Measurements from ENCODE around the gene PTGS1.
A peak's percentile ranks its signal among the peaks of the same experiment; 100 is the strongest.

Gene PTGS1

DNA sequence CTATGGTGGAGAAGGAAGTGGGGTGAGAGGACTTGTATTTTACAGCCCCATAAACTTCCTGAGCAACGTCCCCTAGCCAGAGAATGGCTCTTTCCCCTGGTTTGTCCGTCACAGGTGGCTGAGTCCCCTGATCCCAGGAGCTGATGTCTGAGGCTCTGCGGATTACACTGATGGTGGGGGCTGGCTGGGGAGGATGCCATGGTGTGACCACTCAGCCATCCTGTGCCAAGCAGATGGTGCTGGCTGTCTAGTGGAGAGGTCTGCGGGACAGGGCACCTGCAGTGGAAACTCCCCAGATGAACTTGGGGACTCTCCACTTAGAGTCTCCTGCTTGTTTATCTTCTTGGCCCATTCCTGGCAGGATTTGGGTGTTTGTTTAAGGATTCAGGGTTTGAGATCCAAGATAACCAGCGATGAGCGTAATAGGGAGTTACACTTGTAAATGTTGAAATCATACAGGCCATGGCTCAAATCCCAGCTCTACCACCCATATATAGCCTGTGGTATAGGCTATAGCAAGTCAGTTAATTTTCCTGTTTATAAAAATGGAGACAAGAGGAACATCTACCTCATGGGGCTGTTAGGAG, 4.7 kb upstream of the PTGS1 start:
- H3K4me1 ChIP-seq (ENCODE audit: control insufficient read depth, insufficient read depth, low read length), result peaks cover 7% of the 10 kb centered on the region
- no peaks in the 10 kb centered on the region for H3K27me3 ChIP-seq (ENCODE audit: control insufficient read depth, insufficient read depth, low read length)
- H3K4me3 ChIP-seq (ENCODE audit: low read length), result no peak overlapping the region
- H3K4me2 ChIP-seq (ENCODE audit: low read length), result no peak overlapping the region
- no peaks in the 10 kb centered on the region for H3K9me3 ChIP-seq (replicated peaks; ENCODE audit: low read length)
- H3K9ac ChIP-seq (ENCODE audit: low read depth, low read length), result no peak overlapping the region
- H3K36me3 ChIP-seq (ENCODE audit: insufficient read depth, low read length), result no peaks in the 10 kb centered on the region

DNA sequence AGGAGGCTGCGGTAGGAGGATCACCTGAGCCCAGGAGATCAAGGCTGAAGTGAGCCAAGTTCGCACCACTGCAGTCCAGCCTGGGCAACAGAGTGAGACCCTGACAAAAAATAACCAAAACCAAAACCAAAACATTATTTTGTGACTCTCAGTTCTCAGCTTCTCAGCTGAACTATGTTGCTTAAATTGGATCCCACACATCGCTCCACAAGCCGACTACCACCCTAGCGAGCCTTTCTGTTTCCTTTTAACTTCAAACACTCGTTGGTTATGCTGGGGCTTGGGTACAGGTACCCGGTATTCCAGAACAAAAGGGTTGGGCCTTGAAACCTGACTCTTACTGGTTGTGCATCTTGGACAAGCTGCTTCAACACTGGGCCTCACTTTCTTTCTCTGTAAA, 3.8 kb upstream of the PTGS1 start:
- H3K9me3 ChIP-seq (replicated peaks; ENCODE audit: low read length), result no peaks in the 10 kb centered on the region
- H3K9ac ChIP-seq (ENCODE audit: low read depth, low read length), result no peak overlapping the region
- H3K36me3 ChIP-seq (ENCODE audit: insufficient read depth, low read length), result no peaks in the 10 kb centered on the region
- H3K4me2 ChIP-seq (ENCODE audit: low read length), result no peak overlapping the region
- H3K4me1 ChIP-seq (ENCODE audit: control insufficient read depth, insufficient read depth, low read length), result peaks cover 11% of the 10 kb centered on the region
- no peaks in the 10 kb centered on the region for H3K27me3 ChIP-seq (ENCODE audit: control insufficient read depth, insufficient read depth, low read length)
- H3K4me3 ChIP-seq (ENCODE audit: low read length), result no peak overlapping the region

DNA sequence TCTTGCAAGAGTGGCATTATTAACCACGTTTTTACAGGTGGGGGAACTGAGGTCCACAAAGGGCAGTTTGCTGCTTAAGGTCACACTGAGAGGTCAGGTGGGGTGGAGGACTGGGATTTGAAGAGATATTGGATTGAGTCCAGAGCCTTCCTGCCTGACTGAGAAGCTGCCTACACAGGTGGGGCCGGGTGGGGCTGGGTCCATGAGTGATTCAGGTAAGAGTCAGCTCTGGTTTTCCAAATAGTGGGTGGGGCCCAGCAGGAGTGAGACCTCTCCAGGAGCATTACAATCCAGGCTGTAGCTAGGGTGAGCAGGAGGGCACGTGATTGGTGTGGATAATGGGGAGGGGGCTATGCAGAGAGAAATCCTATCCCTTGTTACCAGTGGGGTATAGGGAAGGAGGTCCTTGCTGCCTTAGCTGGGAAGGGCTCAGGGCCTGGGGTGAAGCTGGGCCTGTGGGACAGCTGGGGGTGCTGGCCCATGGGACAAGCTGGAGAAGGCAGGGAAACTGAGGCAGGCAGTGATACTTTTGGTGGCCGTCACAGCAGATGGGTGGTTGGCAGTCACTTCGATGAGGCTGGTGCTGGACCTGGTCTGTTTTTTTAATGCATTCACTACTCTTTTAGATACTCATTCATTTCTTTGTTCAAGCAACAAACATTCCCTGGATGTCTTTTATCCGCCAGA, 2.9 kb upstream of the PTGS1 start:
- Histone ChIP-seq H3K36me3 (ENCODE audit: insufficient read depth, low read length) (no peaks in the 10 kb centered on the region), H3K4me2 (ENCODE audit: low read length) (no peak overlapping the region), H3K9ac (ENCODE audit: low read depth, low read length) (no peak overlapping the region), H3K9me3 (replicated peaks; ENCODE audit: low read length) (no peaks in the 10 kb centered on the region), H3K27me3 (ENCODE audit: control insufficient read depth, insufficient read depth, low read length) (no peaks in the 10 kb centered on the region), H3K4me3 (ENCODE audit: low read length) (no peak overlapping the region), H3K4me1 (ENCODE audit: control insufficient read depth, insufficient read depth, low read length) (peaks cover 12% of the 10 kb centered on the region)

DNA sequence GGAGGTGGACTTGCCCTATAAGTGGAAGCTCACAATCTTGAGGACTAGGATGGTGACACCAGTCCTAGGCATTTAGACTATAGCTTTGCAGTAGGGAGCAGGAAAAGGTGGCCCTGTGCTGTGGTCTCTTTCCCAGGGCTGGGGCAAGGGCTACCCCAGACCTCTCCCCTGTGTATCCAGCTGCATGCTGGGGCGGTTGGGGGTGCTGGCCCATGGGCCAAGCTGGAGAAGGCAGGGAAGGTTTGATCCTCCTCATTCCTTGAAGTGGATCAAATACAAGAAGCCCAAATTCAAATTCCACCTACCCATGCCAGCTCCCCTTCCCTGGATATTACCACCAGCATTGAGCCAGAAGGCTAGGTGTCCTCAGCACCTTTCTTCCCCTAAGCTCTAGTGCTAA, 2.2 kb upstream of the PTGS1 start:
- Histone ChIP-seq H3K4me2 (ENCODE audit: low read length) (no peak overlapping the region), H3K27me3 (ENCODE audit: control insufficient read depth, insufficient read depth, low read length) (no peaks in the 10 kb centered on the region), H3K36me3 (ENCODE audit: insufficient read depth, low read length) (no peaks in the 10 kb centered on the region), H3K9ac (ENCODE audit: low read depth, low read length) (no peak overlapping the region), H3K9me3 (replicated peaks; ENCODE audit: low read length) (no peaks in the 10 kb centered on the region), H3K4me1 (ENCODE audit: control insufficient read depth, insufficient read depth, low read length) (peaks cover 19% of the 10 kb centered on the region), H3K4me3 (ENCODE audit: low read length) (no peak overlapping the region)

DNA sequence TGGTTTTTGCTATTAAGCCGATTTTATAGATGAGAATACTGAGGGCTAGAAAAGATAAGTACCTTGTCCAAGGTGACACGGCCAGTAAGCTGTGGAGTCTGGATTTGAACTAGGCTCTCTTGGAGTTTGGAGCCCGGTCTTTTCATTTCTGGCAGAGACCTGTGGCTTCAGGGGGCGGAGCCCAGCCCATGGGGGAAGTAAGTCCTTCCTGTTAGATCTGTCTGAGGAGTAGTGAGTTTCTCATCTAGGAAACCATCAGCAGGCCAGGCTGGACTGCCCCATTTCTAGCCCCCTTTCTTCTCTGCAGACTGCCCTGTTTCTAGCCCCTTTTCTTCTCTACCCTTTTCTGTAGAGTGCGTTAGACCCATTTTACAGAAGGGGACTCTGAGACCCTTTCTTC, 521 bp upstream of the PTGS1 start:
- Histone ChIP-seq H3K36me3 (ENCODE audit: insufficient read depth, low read length) (no peaks in the 10 kb centered on the region), H3K4me2 (ENCODE audit: low read length) (peak overlapping the region; percentile 85), H3K9me3 (replicated peaks; ENCODE audit: low read length) (no peaks in the 10 kb centered on the region), H3K9ac (ENCODE audit: low read depth, low read length) (peak overlapping the region; percentile 43), H3K27me3 (ENCODE audit: control insufficient read depth, insufficient read depth, low read length) (no peaks in the 10 kb centered on the region), H3K4me1 (ENCODE audit: control insufficient read depth, insufficient read depth, low read length) (peaks cover 30% of the 10 kb centered on the region), H3K4me3 (ENCODE audit: low read length) (peak overlapping the region; percentile 69)

DNA sequence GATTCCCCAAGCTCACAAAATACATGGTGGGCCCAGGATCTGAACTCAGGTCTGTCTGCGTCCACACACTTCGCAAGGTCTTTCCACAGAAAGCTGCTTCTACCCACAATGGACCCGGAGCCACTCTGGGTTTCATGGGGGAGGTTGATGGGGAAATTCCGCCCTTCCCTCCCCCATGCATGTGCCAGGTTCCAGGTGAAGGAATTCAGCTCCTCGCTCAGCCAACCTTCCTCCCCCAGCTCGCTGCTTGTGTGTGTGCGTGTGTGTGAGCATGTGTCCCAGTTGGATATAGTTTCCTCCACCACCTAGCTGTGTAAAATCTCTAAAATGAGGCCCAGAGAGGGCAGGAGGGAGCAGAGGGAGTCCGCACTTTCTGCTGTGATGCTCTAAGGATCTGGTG, 1.0 kb downstream of the PTGS1 start:
- H3K9me3 ChIP-seq (replicated peaks; ENCODE audit: low read length), result no peaks in the 10 kb centered on the region
- H3K4me1 ChIP-seq (ENCODE audit: control insufficient read depth, insufficient read depth, low read length), result peaks cover 44% of the 10 kb centered on the region
- H3K4me3 ChIP-seq (ENCODE audit: low read length), result peak overlapping the region; percentile 69
- H3K36me3 ChIP-seq (ENCODE audit: insufficient read depth, low read length), result no peaks in the 10 kb centered on the region
- H3K27me3 ChIP-seq (ENCODE audit: control insufficient read depth, insufficient read depth, low read length), result no peaks in the 10 kb centered on the region
- no peak overlapping the region for H3K9ac ChIP-seq (ENCODE audit: low read depth, low read length)
- peak overlapping the region; percentile 85 for H3K4me2 ChIP-seq (ENCODE audit: low read length)

DNA sequence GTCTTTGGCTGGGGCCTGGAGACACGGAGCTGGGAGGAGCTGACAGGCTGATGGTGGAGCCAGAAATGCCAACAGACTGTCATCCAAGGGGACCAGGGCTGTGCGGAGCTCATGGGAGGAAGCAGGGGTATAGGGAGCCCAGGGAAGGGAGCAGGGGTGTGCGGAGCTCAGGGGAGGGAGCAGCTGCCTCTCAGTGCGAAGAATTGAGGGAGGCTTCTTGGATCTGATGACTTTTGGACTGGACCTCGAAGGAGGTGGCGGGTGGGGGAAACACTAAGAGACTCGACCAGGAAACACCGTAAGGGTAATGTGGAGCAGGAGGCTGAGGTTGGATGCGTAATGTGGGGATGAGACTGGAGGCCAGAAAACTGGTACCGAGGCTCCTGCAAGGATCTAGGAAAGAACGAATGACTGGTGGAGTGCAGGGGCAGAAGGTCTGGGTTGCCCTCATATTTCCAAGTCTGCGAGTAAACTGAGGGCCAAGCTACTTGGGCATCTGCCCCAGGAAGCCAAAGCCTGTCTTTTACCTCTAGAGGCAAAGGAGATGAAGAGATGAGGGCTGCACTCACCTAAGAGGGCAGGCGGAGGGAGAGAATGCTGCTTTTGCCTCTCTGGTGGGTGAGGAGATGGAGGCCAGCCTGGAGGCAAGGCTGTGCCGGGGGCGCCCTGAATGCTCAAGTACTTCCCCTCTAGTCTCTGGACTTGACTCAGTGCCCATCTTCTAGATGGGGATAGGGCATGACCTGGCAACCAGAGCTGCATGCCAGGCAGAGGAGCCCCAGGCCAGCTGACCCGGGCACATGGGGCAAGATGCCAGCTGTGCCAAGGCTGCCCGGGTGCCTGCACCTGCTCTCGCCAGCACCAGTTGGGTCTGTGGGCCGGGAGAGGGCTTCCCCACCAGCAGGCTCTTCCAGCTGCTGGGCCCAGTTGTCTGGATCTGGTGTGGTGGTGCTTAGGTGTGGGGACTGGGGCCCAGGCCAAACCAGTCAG, 2.3 kb downstream of the PTGS1 start:
- no peaks in the 10 kb centered on the region for H3K36me3 ChIP-seq (ENCODE audit: insufficient read depth, low read length)
- H3K4me2 ChIP-seq (ENCODE audit: low read length), result peak overlapping the region; percentile 85
- H3K27me3 ChIP-seq (ENCODE audit: control insufficient read depth, insufficient read depth, low read length), result no peaks in the 10 kb centered on the region
- no peak overlapping the region for H3K9ac ChIP-seq (ENCODE audit: low read depth, low read length)
- H3K4me1 ChIP-seq (ENCODE audit: control insufficient read depth, insufficient read depth, low read length), result peaks cover 44% of the 10 kb centered on the region
- no peaks in the 10 kb centered on the region for H3K9me3 ChIP-seq (replicated peaks; ENCODE audit: low read length)
- H3K4me3 ChIP-seq (ENCODE audit: low read length), result no peak overlapping the region

DNA sequence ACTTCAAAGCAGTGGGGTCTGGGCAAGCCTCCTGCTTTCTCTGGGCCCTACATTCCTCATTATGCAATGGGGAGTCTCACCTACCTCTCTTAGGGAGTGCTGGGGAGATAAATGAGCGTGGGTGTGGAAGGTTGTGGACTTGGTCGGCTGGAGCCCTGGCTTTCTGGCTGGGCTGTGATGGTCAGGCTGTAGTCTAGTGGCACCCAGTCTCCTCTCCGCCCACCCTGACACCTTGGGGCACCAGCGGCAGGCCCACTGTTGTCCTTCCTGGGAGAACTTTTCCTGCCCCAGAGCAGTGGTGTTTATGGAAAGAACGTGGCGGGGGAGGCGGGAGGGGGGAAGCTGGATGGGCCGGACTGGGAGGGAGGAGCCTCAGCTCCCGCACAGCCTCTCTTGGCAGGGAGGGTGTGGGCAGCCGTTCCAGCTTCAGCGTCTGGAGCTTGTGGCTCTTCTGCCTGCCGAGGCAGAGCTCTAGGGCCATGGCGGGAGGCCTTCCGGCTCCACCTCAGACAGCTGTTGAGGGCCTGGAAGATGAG, 4.1 kb downstream of the PTGS1 start:
- Histone ChIP-seq H3K4me1 (ENCODE audit: control insufficient read depth, insufficient read depth, low read length) (peaks cover 44% of the 10 kb centered on the region), H3K4me3 (ENCODE audit: low read length) (no peak overlapping the region)

DNA sequence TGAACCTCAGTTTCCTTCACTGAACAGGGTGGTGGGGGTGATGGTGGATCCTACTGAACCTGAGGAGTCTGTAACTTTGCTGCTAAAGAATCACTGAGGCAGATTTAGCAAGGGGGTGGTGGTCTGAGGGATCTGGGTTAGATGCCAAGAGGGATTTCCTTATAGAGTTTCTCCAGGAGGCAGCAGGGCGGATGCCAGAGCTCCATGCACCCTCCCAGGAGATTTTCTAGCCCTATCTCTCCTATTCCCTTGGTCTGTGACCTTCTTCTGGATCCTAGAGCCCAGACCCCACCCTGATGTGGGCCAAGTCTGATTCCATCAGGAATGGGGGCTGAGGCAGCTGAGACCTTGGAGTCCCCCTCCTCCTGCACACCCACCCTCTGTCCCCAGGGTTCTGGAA, 6.0 kb downstream of the PTGS1 start:
- Histone ChIP-seq H3K4me3 (ENCODE audit: low read length) (no peak overlapping the region), H3K36me3 (ENCODE audit: insufficient read depth, low read length) (peaks cover 12% of the 10 kb centered on the region), H3K27me3 (ENCODE audit: control insufficient read depth, insufficient read depth, low read length) (no peaks in the 10 kb centered on the region), H3K4me1 (ENCODE audit: control insufficient read depth, insufficient read depth, low read length) (peaks cover 33% of the 10 kb centered on the region), H3K4me2 (ENCODE audit: low read length) (no peak overlapping the region), H3K9ac (ENCODE audit: low read depth, low read length) (no peak overlapping the region), H3K9me3 (replicated peaks; ENCODE audit: low read length) (peaks cover 3% of the 10 kb centered on the region)

More for the DNA sequence above, 4.1 kb downstream of the PTGS1 start:
- Histone ChIP-seq H3K4me2 (ENCODE audit: low read length) (peak overlapping the region; percentile 61), H3K9me3 (replicated peaks; ENCODE audit: low read length) (peaks cover 3% of the 10 kb centered on the region), H3K27me3 (ENCODE audit: control insufficient read depth, insufficient read depth, low read length) (no peaks in the 10 kb centered on the region), H3K9ac (ENCODE audit: low read depth, low read length) (peak overlapping the region; percentile 9), H3K36me3 (ENCODE audit: insufficient read depth, low read length) (peaks cover 10% of the 10 kb centered on the region)

DNA sequence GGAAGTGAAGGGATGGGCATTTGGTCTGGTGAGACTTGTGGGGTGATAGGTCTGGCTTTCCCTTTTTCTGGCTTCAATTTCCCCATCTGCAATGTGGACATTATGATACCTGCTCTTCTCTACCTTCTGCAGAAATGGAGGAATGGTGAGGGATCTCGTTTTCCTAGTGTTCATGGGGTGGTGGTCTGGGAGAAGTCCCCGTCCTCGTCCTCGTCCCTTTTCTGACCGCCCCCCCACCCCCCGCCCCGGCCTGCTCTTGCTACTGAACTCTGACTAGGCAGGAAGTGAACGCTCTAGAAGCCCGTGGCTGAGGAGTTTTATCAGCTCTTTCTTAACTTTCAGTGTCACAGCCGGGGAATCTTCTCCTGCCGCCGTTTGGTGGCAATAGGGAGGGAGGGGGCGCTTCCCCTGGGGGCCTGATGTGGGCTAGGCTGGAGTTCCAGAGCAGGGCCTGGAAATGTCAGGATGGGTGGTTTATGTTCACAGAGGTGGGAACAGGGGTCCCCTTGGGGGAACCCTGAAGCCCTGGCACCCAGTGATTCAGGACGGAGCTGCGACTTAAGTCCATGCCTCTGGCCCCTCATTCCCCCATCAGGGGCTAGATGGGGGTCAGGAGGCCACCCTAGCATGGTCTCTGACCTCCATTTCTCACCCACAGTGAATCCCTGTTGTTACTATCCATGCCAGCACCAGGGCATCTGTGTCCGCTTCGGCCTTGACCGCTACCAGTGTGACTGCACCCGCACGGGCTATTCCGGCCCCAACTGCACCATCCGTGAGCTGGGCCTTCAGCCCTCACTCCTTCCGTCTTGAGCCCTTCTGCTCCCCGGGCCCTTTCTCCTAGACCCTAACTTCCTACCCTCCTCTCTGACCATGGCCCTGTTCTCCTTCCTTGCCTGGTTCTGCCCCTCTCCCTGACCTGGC, 6.7 kb downstream of the PTGS1 start:
- H3K4me2 ChIP-seq (ENCODE audit: low read length), result no peak overlapping the region
- H3K9ac ChIP-seq (ENCODE audit: low read depth, low read length), result no peak overlapping the region
- no peaks in the 10 kb centered on the region for H3K27me3 ChIP-seq (ENCODE audit: control insufficient read depth, insufficient read depth, low read length)
- peaks cover 3% of the 10 kb centered on the region for H3K9me3 ChIP-seq (replicated peaks; ENCODE audit: low read length)
- no peak overlapping the region for H3K4me3 ChIP-seq (ENCODE audit: low read length)
- H3K4me1 ChIP-seq (ENCODE audit: control insufficient read depth, insufficient read depth, low read length), result peaks cover 35% of the 10 kb centered on the region
- H3K36me3 ChIP-seq (ENCODE audit: insufficient read depth, low read length), result peaks cover 12% of the 10 kb centered on the region

Data from skeletal muscle satellite cell (primary cell).